NCI-H2081 (cell line): ENCODE results near the gene FASTK.

ENCODE experiments used
- DNase-seq, 2 experiments: peaks; one replicate each; lab custom pipeline; 2025; lab: John Stamatoyannopoulos, UW

Gene FASTK

DNA sequence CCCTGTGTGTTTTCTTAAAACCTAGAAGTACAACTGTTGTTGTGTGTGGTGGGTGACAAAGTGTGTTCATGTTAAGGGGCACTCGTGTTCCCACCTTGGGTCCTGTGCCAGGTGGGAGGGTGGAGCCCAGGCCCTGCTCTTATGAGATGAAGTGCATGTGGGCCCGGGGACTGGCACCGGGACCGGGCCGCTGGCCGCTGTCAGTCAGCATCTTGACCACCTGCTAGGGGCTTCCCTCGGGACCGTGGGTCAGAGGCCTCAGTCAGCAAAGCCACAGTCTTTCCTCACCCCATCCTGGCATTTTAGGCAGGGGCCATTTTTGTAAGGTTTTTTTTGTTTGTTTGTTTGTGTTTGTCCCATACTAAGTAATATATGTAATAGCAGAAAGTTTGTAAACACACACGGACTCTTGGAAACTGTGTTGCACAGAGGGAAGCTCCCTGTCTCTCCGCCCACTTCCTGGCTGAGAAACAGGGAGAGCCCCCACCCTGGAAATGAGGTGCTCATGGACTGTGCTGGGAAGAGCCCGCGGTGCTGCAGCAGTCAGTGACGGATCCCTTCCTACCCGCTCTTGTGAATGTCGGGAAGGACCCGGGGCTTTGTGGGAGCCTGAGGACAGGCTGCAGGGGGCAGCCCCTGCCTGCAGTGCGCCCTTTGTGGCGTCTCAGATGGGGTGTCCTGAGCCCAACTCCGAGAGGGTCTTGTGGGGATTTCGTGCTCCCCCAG is 19.0 kb upstream of the FASTK start:
- no peak for DNase-seq

DNA sequence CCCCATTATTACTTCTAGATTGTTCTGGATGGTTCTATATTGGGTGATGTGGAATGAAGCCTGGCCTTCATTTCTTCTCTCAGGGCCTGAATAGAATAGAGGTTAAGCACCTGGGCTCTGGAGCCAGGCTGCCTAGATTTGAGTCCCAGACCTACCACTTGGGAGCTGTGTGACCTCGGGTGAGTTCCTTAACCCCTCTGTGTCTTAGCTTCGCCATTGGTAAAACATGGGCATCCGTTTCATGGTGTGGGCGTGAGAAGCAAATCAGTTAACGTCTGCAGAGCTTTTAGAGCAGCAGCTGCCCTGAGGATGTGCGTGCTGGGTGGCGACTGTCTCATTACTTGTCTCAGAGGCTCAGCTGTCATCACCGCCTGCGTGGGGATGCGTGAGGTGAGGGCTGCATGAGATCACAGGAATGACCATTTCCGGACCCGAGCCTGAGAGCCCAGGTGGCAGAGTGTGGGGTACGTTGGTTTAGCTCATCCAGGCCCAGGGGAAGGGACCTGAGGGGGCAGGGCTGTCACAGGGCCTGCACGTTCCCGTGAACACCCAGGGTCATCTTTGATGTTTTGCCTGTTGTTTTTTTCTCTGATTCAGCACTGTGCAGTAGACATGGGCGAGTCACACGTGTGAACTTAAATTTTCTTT is 15.3 kb upstream of the FASTK start:
- DNase-seq = no peak

DNA sequence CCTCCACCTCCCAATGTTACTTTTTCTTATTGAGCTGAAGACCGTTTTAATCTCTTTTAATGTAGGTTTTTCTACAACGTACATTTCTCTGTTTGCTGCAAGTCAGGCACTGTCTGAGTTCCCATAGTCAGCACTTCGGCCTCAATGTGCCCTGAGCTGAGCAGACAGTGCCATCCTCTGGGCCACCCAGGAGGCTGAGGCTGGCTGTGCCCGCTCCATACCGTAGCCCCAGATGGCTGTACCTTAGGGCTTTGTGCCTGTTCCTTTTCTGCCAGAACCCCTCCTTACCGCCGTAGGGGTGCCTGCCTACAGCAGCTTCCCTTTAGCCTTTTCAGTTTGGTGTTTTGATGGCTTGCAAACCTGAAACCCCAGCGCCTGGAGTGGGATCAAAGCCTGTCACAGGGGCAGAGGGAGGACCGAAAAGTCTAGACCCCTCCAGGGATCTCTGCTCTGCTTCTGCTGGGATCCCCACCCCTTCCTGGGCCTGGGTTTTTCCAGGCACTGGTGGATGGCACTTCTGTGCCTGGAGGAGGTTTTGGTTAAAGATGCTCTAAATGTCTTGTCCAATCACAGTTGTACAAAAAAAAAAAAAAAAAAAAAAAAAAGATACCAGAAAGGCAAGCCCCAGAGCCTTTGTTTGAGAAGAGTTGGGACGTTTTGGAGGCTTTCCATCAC is 14.7 kb upstream of the FASTK start:
- no peak for DNase-seq

DNA sequence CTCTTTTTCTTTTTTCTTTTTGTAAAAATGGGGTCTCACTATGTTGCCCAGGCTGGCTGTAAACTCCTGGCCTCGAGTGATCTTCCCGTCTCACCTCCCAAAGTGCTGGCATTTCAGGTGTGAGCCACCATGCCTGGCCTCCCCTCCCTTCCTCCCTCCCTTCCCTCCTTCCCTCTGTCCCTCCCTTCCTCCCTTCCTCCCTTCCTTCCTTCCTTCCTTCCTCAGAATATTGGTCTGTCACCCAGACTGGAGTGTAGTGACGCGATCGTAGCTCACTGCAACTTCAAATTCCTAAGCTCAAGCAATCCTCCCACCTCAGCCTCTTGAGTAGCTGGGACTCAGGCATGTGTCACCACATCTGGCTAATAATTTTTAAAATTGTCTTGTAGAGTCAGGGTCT is 14.1 kb upstream of the FASTK start:
- DNase-seq = no peak

DNA sequence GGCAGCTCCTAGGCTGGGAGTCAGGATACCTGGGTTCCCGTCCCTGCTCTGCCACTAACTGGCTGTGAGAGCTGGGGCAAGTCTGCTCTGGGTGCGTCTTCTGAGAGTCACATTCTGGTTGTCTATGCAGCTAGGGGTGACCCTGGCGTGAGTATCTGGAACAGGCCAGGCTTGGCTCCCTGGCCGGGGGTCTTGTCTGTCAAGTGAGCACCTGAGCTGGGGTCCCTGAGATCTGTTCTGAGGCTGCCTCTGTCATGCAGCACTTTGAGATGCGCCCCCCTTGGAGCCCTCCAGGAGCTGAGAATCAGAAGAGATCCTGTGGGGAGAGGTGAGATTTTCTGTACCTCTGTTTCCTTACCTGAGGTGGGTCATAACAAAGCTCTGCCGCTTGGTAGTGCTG is 13.1 kb upstream of the FASTK start:
- DNase-seq = no peak

DNA sequence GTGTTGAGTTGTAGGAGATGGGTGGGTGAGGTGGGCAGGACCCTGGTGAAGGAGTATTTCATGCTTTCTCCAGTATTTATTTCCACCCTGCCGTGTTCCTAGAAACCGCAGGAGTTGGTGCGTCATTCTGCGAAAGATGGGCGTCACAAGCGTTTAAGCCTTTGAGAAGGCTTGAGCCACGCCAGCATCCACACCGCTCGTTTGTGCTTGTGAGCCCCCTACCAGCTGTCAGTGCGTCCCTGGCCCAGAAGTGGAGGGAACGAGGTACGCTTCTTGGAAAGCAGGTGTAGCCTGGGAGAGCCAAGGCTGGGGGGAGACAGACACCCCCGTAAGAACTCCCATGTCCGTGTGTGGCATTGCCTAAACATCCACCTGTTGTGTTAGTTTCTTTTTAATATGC is 11.4 kb upstream of the FASTK start:
- DNase-seq = no peak

DNA sequence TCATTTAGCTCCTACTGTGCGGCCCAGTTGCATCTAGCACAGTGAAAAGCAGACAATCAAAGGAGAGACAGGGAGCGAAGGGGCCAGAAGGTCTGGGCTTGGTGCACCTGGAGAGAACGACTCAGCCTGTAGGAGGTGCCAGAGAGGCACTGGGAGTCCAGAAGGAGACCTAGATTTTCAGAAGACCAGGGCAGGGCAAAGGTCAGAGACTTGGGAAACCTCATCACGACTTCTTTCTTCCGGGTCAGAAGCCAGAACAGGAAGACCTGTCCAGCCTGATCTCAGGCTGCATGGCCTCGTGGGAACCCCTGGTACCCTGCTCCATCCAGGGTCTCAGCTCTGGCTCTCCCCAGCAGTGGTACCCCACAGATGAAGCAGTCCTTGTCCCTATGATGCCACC is 10.8 kb upstream of the FASTK start:
- no peak for DNase-seq

DNA sequence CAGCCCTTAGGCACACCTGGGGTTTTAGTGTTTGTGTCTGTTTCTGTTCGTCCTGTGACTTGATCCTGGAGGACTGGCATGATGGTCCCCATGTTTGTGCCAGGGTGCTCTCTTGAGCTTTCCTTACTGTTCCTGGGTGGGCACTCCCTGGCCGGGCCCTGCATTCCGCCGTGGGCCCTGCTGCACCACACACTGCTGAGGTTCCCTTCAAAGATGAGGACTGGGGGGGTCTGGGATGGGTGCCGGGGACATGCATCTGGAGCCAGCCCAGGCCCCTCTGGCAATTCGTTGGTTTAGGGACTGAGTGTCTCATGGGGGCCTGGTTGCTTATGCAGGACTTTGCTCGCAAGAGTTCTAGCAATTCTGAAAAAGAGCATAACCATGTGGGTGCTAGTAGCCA is 10.4 kb upstream of the FASTK start:
- DNase-seq = no peak

DNA sequence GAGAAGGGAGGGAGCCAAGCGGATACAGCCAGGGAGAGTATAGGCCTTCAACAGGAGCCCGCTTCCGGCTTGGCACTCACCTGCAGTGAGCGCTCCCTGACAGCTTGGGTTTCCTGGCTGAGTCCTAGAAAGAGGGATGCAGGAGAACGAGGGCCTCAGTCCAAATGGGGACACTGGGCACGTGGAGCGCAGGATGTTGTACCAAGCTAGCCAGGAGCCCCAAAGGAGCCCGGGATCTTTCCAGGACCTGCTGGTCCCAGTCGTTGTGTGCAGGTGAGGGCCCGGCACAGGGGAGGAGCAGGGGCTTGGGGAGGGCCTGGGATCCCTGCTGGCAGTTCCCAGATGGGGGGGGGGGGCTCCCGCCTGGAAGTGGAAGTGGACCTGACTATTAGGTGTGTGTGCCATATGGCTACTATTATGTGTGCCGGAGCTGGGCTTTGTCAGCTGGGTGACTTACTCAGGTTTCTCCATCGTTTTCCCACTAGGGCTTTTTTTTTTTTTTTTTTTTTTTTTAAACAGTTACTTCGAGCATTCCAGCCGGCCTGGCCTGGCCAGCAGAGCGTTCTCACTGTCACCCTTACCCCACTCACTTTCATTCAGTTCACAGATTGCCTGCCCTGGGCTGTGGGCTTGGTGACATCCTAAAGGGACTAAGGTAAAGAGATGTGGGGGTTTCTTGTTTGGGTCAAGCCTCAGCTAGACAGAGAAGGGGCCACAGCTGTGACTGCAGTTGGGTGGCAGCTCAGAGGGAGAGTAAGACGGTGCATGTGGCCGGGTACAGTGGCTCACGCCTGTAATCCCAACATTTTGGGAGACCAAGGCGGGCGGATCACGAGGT is 9.5 kb upstream of the FASTK start:
- DNase-seq = no peak

DNA sequence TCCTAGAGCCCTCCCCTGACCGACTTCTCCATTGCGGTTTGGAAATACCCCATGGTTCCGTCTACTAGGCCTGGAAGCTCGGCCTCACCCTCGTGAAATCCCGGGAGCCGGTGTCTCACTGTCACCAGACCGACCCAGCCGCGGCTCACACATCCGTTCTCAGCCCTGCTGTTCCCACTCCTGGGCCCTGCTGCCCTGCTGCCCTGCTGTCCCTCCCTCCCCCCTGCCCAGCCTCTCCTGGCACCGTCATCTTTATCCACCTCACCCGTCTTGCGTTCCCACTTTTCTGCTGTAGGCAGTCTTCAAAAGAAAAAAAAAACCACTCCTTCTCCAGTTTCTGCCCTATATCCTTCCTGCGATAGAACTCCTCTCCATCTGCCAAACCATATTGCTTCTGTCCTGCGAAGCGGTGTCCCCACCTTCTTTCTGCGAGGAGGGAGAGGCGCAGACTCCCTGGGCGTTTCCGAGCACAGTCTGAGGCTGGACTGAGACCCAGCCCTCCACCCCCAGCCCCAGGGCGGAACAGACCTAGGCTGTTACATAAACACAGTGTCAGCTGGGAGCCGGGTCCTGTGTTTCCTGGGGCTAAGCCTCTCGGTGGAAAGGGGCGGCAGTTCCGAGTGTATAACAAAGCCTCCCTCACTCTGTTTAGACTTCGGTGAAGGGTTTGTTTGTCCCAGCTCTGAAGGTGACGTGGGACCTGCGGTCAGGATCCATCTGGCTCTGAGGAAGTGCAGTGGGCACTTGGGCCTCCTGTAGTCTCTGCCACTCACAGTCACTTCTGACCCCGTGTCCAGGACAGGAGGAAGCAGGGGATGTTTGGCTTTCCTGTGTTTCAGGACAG is 8.5 kb upstream of the FASTK start:
- DNase-seq = peak; percentile 27 to 32

DNA sequence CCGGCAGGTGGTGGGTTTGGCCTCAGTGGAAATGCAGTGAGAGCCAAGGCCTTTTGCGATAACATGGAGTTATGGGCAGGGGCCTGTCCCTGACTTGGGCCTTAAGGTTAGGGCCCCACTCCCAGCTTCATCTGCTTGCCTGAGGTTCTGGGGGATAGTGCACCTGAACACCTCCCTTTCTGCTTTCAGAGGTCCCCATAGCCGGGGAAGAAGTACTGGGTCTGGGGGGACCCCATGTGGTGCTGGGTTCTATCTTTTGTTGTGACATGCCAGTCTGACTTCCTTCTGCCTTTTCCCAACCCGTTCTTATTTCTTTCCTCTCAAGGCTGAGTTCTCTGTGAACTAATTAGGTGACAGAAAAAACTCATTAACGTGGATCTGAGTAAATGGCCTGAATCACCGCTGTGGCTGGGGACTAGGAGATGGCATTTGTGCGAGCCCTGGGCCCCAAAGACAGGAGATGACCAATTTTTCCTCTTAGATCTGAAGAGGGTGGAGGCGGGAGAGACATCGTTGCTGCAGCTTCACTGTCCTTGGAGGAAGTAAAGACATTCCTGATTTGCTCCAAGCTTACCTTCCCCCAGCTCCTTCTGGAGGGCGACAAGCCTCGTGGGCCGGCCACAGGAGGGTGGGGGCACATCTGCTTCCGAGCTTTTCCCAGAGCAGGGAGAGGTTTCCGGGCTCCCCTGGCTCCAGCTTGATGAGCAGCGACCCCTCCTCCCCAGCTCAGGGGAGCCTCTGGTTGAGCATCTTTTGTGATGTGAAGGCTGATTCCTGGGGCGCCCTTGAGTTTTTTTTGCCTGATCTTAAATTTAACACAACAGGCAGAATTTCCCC is 7.6 kb upstream of the FASTK start:
- DNase-seq = no peak

DNA sequence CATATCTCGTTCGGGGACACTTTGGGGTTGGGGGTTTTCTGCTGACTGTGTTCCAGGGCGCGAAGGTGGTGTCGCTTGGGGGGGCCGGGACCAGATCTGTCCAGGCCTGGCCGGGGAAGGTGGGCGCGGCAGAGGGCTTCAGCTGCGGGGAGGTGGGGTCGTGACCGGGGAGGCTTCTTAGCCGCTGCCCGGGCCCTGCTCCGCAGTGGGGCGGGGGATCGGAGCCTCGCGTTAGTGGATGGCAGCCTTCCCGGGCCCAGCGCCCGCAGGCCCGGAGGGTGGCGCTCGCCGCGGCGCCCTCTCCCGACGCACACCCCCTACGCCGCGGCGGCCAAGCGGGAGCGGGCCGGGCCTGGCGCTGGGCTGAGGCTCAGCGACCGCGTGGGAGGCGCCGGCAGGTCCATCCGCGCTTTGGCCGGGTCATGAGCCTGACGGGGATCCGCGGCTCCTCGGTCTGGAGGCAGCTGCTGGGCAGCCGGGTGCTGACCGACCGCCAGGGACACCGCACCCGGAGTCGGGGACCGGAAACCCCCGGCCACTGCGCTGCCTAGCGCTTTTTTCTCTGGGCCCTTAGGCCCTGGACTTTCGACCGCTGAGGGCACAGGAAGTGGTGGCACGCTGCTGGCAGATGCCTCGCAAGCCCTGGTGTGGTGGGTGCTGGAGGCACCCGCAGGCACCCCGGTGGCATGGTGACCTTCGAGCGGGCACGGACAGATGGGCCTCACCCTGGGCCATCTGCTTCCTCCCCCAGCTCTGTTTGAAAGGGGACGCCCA is 6.8 kb upstream of the FASTK start:
- DNase-seq = peak; percentile 38 to 56

DNA sequence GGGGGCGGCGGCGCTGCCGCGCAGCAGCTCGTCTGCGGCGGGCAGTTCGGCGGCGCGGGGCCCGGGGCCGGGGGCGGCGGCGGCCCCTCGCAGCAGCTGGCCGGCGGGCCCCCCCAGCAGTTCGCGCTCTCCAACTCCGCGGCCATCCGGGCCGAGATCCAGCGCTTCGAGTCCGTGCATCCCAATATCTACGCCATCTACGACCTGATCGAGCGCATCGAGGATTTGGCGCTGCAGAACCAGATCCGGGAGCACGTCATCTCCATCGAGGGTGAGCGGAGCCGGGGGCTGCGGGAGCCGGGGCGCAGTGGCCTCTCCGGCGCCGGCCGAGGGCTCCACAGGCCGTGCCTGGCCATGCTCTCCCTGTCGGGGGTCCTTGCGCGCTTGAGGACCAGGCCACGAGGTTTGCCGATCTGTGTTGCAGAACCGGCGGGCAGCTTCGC is 6.2 kb upstream of the FASTK start:
- peak in 1 of 2 experiments; percentile 49 for DNase-seq

DNA sequence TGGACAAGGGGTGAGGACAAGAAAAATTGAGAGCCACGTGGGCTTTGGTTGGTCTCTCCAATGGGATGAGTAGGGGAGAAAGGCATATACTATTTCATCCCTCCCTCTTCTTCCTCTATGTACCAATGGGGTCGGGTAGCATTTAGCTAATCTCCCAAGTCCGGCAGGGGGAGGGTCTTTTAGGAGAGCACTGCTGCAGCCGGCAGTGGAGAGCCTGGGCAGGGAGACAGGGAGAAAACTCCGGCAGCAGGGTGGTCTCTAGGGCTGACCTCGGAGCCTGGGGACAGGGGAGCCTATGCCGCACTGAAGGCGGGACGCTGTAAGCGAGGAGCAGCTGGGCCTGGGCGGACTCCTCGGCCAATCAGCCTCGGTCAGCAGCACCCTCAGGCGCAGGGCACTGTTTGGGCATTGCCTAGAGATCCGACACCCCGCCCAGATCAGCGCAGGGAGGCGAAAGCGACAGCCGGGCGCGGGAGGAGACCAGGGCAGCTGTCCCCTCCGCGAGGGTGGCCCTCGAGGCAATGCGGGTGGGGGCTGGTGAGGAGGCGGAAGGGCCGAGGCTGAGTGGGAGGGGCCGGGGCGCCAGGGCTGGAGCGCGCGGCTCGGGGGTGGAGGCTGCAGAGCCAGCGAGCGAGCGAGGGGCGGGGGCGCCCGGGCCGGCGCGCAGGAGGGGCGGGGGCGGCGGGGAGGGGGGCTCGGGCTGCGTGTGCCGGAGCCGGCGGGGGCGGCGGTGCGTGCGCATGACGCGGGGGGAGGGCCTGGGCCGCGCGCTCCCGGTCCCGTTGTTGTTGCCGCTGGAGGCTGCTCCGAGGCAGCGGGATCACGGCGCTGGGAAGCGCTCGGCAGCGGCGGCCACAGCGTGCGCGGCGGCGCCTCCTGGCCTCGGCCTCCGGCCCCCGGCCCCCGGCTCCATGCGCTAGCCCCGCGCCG is 5.3 kb upstream of the FASTK start, which contains the start of gene AGAP3:
Gene AGAP3, plus strand, starts transcription at position 785 of the 930 bp plus-strand sequence. CDS start 267 bp downstream, outside the sequence.
- peak; percentile 88 to 90 for DNase-seq

DNA sequence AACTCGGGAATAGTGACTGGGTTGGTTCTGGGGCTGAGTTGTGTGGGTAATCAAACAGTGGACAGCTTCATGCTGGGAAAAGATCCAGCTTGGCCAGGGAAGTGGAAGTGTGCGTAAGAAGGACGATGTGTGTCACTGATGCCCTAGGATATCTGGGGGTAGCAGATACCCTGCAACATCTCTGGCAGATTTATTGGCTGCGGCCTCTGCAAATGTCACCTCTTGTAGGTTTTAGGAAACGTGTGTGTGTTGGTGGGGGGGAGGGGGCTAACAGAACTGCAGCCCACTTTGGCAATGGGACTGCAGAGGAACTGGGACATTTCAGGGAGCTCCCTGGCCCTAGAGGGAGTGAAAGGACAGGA is 4.7 kb upstream of the FASTK start:
- no peak for DNase-seq

DNA sequence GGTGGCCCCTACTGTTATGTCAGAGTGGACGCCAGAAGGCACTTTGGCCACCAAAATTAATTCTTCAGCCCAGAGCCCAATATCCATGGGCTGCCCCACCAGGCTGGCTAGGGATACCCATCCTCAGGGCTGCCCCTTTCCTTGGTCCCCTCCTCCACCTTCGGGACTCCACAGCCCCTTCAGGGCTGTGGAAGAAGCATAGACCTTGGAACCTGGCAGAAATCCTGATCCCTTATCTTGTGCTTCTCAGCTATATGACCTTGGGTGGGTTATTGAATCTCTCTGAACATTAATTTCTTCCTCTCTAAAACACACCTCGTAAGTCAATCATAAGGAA is 3.2 kb upstream of the FASTK start:
- no peak for DNase-seq

DNA sequence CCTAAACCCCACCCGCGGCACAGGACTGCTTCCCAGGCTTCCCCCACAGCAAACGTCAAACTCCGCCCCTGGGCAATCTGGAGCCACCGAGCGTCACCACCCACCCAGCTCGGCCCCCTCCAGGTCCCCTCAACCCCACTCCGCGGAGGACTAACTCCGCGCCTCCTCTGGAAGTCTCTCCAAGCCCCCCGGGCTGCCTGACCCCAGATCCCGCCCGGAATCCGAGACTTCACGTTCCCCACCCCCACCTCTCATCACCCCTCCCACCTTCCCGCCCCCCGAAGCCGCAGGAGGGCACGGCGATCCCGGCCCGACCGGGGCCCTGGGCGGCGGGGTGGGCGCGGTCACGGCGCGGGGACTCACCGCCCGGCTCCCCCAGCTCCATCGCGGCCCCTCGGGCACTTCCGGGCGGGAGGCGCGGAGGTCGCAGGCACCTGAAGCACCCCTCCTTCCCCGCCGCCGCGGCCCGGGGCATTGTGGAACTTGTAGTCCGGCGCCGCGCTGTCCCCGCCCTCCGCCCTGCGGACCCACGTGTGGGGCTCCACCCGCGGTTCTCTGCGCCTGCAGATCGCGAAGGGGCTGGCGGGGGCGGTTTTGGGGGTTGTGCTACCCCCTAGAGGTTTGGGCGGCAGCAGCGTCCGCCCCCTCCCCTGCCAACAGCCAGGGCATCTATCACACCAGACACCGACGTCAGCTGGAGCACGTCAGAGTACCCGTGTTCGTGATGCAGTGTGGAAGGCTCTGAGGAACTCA is 2.6 kb upstream of the FASTK start, which contains the start of gene TMUB1:
Gene TMUB1, minus strand, starts transcription at position 423 of the 753 bp plus-strand sequence. CDS start 930 bp downstream, outside the sequence.
- DNase-seq = peak; percentile 81 to 86
